GM21786 (cell line): ENCODE data around the gene CCNL1.
"Not testable (repeated sequence)": the region's sequence is repeated elsewhere in the genome, so short reads cannot be mapped to it uniquely, and the experiment has no call there.

ENCODE experiments used
- ATAC-seq: cut with Tn5 transposase; IDR thresholded peaks from one replicate; pipeline ENCODE4 v1.9.1; 2021; ENCODE audit not compliant: unreplicated experiment

The CCNL1 gene

DNA sequence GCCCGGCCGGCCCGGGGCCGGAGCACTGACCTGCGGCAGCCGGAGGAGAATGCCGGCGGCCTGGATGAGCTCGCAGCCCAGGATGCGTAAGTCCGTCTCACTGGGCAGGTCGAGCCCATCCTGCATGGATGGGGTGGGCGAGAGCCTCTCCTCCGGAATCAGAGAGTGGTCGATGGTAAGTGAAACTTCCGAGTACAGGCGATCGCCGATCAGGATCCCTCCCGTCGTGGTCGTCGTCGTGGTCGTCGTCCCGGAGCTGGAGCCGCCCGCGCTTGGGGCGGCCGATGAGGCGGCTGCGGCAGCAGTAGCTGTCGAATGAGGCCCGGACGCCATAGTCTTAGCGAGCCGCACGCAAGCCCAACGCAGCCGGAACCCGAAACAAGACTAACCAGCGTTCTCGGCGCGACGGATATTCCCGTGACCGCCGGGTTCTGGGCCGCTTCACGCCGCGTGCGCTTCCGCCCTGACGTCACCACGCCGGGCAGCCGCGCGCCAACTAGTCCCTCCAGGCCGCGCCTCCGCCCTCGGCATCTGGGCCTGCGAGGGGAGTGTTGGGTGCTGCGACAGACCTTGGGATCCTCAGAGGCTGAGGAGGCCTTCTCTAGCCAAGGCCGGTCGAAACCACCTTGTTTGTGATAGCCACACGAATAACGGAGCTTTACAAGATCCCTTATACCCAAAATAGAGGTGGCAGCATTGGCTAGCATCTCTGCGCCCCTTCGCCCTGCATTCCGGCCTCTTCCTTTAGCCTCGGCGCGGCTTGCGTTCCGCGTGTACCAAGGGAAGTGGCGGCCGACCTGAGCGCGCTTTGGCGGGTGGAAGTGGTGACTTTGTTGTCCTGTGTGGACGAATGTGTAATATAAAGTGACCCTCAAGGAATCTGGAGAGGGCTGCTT is at the start of gene CCNL1:
CCNL1 (minus strand) TSS at position 386 of the 896 bp plus-strand sequence; CDS start at position 333, 53 bp downstream.
- peak; percentile 80 for ATAC-seq

DNA sequence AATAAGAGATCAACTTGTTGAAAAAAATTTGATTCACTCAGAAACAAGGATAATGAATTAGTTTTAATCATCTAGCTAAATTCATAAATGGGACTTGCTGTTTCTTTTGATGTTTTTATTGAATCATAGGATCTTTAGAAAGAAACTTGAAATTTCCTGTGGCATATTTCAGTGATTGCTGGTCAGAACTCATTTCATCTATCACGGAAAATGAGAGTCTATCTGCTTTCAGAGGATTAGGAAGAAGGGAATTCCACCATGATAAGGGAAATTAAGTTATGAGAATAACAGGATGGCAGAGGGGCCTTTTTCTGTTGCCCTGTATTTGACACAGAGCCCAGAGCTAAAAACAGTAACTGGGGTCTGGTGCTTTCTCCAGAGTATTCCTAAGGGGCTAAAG is 44.9 kb upstream of the CCNL1 start:
- no peak for ATAC-seq

DNA sequence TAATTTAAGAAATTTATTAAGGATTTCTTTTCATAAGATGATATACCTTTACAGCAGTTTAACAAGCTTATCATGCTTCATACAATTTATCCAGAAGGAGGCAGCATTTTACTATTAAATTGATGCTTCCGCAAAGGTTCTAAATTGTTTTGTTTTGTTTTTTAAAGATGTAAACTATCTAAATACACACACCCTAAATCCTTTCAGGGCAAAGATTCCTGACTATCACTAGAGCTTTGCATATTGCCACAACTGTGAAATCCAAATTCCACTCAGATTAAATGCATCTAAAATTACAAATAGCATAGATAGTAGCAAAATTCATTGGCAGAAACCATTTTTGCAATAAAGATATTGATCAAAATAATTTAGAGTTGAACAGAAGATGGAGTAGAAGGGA is 44.5 kb upstream of the CCNL1 start:
- ATAC-seq: no peak

DNA sequence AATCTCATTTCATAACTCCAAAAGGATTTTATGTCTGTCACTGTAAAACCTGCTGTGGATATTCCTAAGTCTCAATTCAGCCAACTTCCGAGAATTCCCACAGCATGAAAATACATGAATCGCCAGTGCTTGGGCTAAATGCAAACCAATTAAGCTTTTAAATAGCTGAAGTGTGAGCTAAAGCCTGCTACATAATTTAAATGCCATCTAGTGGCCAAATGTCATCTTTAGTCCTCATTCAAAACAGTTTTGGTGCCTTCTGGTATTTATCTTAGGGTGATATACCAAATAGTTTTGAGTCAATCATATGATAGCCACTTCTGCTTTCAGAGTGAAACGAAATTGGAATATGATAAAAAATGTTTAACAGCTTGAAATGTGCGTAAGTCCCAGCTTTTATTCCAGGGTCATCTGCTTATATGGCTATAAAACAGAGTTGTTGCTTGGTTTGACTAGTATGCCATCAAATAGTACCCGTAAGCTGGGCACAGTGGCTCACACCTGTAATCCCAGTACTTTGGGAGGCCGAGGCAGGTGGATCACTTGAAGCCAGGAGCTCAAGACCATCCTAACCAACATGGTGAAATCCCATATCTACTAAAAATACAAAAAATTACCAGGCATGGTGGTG is 41.8 kb upstream of the CCNL1 start:
- ATAC-seq: peak; percentile 85

DNA sequence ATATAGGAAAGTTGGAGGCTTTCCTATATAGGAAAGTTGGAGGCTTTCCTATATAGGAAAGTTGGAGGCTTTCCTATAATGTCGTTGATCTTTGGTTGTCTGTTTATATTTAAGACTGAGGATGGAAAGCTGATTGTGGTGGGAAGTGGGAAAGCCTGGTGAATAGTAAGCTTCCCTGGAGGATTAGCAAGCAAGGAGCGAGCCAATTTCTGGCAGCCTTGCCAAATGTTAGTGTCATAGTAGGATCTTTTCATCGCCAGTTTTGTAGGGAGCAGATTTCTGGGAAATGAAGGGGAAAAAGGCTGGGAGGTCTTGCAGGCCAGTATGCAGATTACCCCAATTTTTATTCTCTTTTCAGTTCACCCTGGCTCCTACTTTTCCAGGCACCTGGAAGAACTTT is 39.9 kb upstream of the CCNL1 start:
- no peak for ATAC-seq

DNA sequence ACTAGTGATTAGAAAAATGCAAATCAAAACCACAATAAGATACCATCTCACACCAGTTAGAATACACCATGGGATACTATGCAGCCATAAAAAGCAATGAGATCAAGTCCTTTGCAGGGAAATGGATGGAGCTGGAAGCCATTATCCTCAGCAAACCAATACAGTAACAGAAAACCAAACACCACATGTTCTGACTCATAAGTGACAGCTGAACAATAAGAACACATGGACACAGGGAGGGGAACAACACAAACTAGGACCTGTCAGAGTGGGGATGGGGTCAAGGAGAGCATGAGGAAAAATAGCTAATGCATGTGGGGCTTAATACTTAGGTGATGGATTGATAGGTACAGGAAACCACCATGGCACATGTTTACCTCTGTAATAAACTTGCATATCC is 36.0 kb upstream of the CCNL1 start:
- no peak for ATAC-seq

DNA sequence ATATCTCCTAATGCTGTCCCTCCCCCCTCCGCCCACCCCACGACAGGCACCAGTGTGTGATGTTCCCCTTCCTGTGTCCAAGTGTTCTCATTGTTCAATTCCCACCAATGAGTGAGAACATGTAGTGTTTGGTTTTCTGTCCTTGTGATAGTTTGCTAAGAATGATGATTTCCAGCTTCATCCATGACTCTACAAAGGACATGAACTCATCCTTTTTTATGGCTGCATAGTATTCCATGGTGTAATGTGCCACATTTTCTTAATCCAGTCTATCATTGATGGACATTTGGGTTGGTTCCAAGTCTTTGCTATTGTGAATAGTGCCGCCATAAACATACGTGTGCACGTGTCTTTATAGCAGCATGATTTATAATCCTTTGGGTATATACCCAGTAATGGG is 31.2 kb upstream of the CCNL1 start:
- not testable (repeated sequence) for ATAC-seq

DNA sequence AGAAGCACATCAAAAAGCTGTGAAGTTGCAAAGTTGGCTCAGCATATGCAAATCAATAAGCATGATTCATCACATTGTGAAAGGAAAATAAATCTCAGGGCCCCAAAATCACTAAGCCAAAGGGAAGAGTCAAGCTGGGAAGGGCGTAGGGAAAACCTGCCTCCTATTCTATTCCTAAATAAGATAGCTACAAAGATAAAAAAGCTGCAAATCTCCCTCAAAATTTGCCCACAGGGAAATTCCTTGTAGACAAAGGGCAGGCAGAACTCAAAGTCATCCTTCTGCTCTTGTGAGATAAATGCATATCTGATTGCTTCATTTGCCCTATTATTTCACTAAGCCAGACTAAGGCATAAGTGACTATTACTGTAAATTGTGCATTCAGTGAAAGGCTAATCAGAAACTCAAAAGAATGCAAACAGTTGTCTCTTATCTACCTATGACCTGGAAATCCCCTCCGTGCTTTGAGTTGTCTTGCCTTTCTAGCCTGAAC is 30.5 kb upstream of the CCNL1 start:
- no peak for ATAC-seq

DNA sequence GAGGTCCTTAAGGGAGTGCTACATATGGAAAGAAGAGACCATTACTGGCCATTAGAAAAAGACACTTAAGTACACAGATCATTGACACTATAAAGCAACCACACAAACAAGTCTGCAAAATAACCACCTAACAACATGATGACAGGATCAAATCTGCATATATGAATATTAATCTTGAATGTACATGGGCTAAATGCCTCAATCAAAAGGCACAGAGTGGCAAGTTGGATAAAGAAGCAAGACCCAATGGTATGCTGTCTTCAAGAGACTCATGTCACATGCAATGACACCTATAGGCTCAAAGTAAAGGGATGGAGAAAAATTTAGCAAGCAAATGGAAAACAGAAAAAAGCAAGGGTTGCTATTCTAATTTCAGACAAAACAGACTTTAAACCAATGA is 28.4 kb upstream of the CCNL1 start:
- ATAC-seq: no peak

DNA sequence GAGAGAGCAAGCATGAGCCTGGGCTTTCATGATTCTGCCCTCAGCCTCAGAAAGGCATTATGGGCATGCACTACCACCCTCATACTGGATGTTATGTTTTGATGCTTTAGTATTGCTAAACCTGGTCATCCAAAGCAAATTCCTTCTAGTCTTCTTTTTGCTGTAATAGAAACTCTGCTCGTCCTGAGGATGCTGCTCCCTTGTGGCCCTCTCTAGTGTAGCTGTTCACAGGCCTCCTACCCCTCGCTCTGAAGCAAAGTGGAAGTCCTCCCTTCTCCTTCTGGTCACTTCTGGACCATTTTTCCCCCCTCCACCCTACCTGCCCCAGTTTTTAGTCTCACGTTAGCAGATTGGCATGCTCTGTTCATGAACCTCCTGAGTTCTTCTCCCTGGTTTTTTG is 22.9 kb upstream of the CCNL1 start:
- no peak for ATAC-seq

DNA sequence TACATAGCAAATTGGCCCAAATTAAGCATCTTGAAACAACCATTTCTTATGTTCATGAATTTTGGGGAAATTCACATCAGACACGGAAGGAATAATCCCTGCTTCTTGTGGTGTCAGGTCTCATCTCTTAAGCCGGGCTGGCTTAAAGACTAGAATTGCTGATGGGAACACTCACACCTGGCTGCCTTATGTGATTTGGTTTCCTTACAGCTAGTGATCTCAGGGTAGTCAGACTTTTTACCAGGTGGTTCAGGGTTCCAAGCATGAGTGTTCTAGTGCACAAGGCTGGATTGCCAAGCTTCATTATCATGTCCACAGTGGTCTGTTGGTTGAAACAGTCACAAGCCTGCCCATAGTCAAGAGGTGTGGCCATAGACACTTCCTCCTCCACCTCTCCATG is 20.3 kb upstream of the CCNL1 start:
- no peak for ATAC-seq

DNA sequence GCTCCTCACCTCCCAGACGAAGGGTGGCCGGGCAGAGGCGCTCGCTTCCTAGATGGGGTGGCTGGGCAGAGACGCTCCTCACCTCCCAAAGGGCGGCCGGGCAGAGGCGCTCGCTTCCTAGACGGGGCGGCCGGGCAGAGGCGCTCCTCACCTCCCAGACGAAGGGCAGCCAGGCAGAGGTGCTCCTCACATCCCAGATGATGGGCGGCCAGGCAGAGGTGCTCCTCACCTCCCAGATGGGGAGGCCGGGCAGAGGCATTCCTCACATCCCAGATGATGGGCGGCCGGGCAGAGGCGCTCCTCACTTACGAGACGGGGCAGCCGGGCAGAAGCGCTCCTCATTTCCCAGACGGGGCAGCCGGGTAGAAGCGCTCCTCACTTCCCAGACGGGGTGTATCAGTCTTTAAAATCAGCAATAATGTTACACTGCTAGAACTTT is 19.4 kb upstream of the CCNL1 start:
- no peak for ATAC-seq

DNA sequence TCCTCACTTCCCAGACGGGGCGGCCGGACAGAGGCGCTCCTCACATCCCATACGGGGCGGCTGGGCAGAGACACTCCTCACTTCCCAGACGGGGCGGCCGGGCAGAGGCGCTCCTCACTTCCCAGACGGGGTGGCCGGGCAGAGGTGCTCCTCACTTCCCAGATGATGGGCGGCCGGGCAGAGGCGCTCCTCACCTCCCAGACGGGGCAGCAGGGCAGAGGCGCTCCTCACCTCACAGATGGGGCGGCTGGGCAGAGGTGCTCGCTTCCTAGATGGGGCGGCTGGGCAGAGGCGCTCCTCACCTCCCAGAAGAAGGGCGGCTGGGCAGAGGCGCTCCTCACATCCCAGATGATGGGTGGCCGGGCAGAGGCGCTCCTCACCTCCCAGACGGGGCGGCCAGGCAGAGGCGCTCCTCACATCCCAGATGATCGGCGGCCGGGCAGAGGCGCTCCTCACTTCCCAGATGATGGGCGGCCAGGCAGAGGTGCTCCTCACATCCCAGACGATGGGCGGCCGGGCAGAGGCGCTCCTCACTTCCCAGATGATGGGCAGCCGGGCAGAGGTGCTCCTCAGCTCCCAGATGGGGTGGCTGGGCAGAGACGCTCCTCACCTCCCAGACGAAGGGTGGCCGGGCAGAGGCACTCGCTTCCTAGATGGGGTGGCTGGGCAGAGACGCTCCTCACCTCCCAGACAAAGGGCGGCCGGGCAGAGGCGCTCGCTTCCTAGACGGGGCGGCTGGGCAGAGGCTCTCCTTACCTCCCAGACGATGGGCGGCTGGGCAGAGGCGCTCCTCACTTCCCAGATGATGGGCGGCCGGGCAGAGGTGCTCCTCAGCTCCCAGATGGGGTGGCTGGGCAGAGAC is 18.8 kb upstream of the CCNL1 start:
- not testable (repeated sequence) for ATAC-seq

DNA sequence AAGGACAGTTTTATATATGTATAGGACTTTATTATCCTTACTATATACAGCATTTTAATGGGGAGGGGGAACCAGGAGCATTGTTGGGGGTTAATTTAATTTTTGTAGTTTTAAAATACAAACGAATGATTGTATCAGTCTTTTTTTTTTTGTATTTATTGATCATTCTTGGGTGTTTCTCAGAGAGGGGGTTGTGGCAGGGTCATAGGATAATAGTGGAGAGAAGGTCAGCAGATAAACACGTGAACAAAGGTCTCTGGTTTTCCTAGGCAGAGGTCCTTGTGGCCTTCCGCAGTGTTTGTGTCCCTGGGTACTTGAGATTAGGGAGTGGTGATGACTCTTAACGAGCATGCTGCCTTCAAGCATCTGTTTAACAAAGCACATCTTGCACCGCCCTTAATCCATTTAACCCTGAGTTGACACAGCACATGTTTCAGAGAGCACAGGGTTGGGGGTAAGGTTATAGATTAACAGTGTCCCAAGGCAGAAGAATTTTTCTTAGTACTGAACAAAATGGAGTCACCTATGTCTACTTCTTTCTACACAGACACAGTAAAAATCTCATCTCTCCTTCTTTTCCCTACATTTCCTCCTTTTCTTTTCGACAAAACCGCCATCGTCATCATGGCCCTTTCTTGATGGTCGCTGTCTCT is 18.0 kb upstream of the CCNL1 start:
- not testable (repeated sequence) for ATAC-seq

DNA sequence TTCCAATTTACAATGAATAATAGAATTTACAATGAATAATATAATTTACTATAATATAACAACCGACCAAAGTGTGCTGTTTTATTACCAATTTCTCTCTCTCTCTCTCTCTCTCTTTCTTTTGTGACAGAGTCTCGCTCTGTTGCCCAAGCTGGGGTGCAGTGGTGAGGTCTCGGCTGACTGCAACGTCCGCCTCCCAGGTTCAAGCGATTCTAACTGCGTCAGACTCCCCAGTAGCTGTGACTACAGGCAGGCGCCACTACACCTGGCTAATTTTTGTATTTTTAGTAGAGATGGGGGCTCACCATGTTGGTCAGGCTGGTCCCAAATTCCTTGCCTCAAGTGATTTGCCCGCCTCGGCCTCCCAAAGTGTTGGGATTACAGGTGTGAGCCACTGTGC is 17.0 kb upstream of the CCNL1 start:
- no peak for ATAC-seq

DNA sequence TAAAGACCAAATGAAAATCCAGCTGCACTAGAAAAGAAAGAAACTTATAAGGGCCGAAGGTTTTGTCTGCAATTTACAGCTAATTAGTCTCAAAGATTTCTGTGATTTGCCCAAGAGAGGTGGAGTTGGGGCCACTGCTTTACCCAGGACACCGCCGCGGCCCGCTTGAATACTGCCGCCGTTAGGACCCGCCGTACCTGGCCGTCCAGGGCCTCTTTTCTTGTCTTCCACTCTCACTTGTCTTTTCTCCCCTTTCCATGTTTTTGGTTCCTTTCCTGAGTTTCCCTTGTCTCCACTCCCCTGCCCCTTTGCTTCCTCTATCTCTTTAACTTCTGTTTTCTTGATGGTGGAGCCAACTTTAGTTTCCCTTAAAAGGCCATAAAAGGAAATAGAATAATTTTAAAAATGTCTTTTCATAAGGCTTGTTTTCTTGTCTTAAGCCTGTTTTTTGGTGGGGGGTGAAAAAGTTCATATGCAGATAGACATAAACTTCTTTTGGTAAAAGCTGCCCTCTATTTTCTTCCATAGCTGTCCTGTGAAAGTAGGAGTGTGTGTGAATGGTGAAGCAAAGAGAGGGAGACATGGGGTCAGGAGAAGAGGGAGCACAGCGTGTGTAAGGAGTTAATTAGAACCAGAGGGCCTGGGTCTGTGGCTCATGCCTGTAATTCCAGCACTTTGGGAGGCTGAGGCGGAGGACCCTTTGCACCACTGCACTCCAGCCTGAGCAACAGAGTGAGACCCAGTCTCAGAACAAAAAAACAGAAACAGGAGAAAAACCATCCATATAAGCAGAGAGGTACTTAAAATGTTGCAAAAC is 16.0 kb upstream of the CCNL1 start:
- no peak for ATAC-seq

DNA sequence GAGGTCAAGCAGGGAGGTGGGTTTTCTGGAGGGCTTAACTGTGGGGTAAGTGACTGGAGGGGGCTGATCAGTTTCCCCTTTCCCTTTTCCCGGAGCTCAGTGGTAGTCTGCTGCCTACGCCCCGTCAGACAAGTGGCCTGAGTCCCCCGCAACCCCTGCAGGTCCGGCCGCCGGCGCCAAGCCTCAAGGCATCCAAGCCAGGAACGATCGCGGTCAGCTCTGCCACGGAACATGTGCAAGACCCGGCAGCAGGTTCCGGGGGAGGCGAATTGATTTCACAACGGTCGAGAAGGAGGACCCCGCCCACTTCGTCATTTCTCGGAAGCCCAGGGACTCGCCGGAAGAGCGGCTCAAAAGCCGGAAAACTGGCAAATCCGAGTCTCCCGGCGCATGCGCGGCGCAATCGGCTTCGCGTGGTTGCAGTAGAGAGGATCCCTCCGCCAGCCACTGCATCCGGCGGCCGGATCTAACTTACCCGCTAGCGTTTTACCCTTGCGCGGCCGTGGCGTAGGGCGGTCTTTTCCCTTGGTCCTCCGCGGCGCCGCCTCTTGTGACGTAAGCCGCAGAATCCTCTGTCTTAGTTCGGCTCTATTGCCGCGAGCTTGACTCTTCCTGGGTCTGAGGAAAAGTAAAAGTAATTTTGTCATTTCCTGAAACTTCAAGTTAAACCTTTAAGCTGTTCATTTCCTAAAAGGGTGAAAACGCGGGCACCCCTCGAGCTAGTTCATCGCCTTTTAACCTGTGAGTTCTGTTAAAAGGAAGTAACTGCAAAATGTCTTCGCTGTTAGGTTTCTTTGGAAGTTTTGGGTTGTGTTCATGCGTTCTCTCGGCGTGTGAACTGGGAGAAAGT is 14.9 kb upstream of the CCNL1 start:
- peak; percentile 93 for ATAC-seq

DNA sequence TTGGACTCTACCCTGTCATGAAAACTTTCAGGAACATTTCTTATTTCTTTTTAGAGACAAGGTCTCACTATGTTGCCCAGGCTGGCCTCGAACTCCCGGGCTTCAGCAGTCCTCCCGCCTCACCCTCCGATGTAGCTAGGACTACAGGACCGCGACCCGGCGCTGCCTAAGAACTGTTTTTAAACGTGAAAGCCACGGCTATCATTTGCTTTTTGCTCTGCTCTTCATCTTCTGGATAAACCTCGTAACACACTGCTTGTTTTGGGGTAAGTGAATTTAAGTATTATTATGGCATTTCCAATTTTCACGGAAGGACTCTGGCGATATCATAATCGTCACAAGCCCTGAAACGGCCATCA is 14.3 kb upstream of the CCNL1 start:
- ATAC-seq: no peak

DNA sequence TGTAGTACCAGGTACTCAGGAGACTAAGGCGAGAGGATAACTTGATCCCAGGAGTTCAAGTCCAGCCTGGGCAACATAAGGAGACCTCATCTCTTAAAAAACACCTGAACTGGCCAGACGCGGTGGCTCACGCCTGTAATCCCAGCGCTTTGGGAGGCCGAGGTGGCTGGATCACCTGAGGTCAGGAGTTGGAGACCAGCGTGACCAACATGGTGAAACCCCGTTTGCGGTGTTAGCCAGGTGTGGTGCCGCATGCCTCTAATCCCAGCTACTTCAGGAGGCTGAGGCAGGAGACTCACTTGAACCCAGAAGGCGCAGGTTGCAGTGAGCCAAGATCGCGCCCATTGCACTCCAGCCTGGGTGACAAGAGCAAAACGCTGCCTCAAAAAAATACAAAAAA is 13.4 kb upstream of the CCNL1 start:
- ATAC-seq: not testable (repeated sequence)
